ENCODE results near the gene SHTN1.

The SHTN1 gene

GRCh38 chr10:116866987-116867595, 137.9 kb downstream of the SHTN1 start:
- no peaks in the 10 kb centered on the region for H3F3A ChIP-seq (ENCODE audit: control insufficient read depth, insufficient read depth)
- no peak overlapping the region for H3K4me3 ChIP-seq (ENCODE audit: low read length)
- H4K20me1 ChIP-seq (ENCODE audit: control insufficient read depth, insufficient read depth, low read depth, low read length): no peaks in the 10 kb centered on the region
- no peaks in the 10 kb centered on the region for H3K27me3 ChIP-seq (ENCODE audit: control insufficient read depth, low read length)
- no peak overlapping the region for H3K27ac ChIP-seq (ENCODE audit: low read depth, low read length)
- H3K9me3 ChIP-seq (ENCODE audit: control insufficient read depth, insufficient read depth, low read length): no peaks in the 10 kb centered on the region
- H3K4me1 ChIP-seq (ENCODE audit: control insufficient read depth, low read length): no peaks in the 10 kb centered on the region
- no peak for TF ChIP-seq CTCF (IDR thresholded peaks at IDR 0.05; ENCODE audit: low read depth, low read length, poor library complexity, severe bottlenecking)
- no peak for TF ChIP-seq EZH2phosphoT487 (IDR thresholded peaks at IDR 0.05; ENCODE audit: borderline replicate concordance, low read length)
- H3K9me2 ChIP-seq (replicated peaks; ENCODE audit: control insufficient read depth, low read length): no peaks in the 10 kb centered on the region
- no peaks in the 10 kb centered on the region for H3K36me3 ChIP-seq (ENCODE audit: control insufficient read depth, low read length)
- H3K4me2 ChIP-seq (ENCODE audit: low read length): no peak overlapping the region
- H3K79me2 ChIP-seq (ENCODE audit: control insufficient read depth, low read length): no peaks in the 10 kb centered on the region

GRCh38 chr10:116866066-116866465, 138.9 kb downstream of the SHTN1 start:
- Histone ChIP-seq H3K79me2 (ENCODE audit: control insufficient read depth, low read length) (no peaks in the 10 kb centered on the region), H3K4me1 (ENCODE audit: control insufficient read depth, low read length) (no peaks in the 10 kb centered on the region)

GRCh38 chr10:116864436-116864835, 140.6 kb downstream of the SHTN1 start:
- Histone ChIP-seq H4K20me1 (ENCODE audit: control insufficient read depth, insufficient read depth, low read depth, low read length) (no peaks in the 10 kb centered on the region), H3K9me3 (ENCODE audit: control insufficient read depth, insufficient read depth, low read length) (no peaks in the 10 kb centered on the region), H3K4me1 (ENCODE audit: control insufficient read depth, low read length) (no peaks in the 10 kb centered on the region), H3K9me2 (replicated peaks; ENCODE audit: control insufficient read depth, low read length) (no peaks in the 10 kb centered on the region), H3K79me2 (ENCODE audit: control insufficient read depth, low read length) (no peaks in the 10 kb centered on the region), H3K4me2 (ENCODE audit: low read length) (no peak overlapping the region), H3K4me3 (ENCODE audit: low read length) (no peak overlapping the region), H3K36me3 (ENCODE audit: control insufficient read depth, low read length) (no peaks in the 10 kb centered on the region), H3K27me3 (ENCODE audit: control insufficient read depth, low read length) (no peaks in the 10 kb centered on the region), H3K27ac (ENCODE audit: low read depth, low read length) (no peak overlapping the region), H3F3A (ENCODE audit: control insufficient read depth, insufficient read depth) (no peaks in the 10 kb centered on the region)
- no peak for TF ChIP-seq EZH2phosphoT487 (IDR thresholded peaks at IDR 0.05; ENCODE audit: borderline replicate concordance, low read length)
- no peak for TF ChIP-seq CTCF (IDR thresholded peaks at IDR 0.05; ENCODE audit: low read depth, low read length, poor library complexity, severe bottlenecking)

More at GRCh38 chr10:116866066-116866465, 138.9 kb downstream of the SHTN1 start:
- Histone ChIP-seq H3F3A (ENCODE audit: control insufficient read depth, insufficient read depth) (no peaks in the 10 kb centered on the region), H3K9me3 (ENCODE audit: control insufficient read depth, insufficient read depth, low read length) (no peaks in the 10 kb centered on the region), H3K27me3 (ENCODE audit: control insufficient read depth, low read length) (no peaks in the 10 kb centered on the region), H3K36me3 (ENCODE audit: control insufficient read depth, low read length) (no peaks in the 10 kb centered on the region), H4K20me1 (ENCODE audit: control insufficient read depth, insufficient read depth, low read depth, low read length) (no peaks in the 10 kb centered on the region), H3K4me2 (ENCODE audit: low read length) (no peak overlapping the region), H3K9me2 (replicated peaks; ENCODE audit: control insufficient read depth, low read length) (no peaks in the 10 kb centered on the region), H3K27ac (ENCODE audit: low read depth, low read length) (no peak overlapping the region), H3K4me3 (ENCODE audit: low read length) (no peak overlapping the region)
- TF ChIP-seq EZH2phosphoT487 (IDR thresholded peaks at IDR 0.05; ENCODE audit: borderline replicate concordance, low read length): no peak
- no peak for TF ChIP-seq CTCF (IDR thresholded peaks at IDR 0.05; ENCODE audit: low read depth, low read length, poor library complexity, severe bottlenecking)

Data from DOHH2 (cell line).